Activated CD4-positive, alpha-beta T cell treated with anti-CD3 and anti-CD28 coated beads for 4 hours (primary cell): ENCODE results near the gene CALHM1.
"Not testable (repeated sequence)": the region's sequence is repeated elsewhere in the genome, so short reads cannot be mapped to it uniquely, and the experiment has no call there.

Experiments used
- DNase-seq, 2 donors: peaks; one replicate each; pipeline ENCODE4 v3.0.0-alpha.2; 2020

CALHM1 gene, protein sequence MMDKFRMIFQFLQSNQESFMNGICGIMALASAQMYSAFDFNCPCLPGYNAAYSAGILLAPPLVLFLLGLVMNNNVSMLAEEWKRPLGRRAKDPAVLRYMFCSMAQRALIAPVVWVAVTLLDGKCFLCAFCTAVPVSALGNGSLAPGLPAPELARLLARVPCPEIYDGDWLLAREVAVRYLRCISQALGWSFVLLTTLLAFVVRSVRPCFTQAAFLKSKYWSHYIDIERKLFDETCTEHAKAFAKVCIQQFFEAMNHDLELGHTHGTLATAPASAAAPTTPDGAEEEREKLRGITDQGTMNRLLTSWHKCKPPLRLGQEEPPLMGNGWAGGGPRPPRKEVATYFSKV

DNA sequence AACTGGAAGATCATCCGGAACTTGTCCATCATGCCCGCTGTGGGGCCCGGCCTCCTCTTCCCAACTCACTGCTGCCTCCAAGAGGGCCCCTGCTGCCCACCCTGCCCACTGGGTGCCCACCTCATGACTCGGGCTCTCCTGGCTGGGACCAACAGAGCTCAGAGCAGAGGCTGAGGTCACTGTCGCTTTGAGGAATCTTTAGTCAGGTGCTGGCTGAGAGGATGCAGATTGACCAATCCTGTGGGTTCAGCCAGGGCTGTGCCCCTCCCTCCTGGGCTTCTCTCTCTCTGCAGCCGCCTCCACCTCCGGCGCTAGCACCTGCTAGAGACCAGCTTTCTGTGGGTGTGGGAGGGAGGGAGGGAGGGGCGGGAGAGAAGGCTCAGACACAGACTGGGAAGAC lies at the start of gene CALHM1:
TSS of gene CALHM1 (minus strand) at position 181 of the 400 bp plus-strand sequence. CDS start at position 32, 149 bp downstream.
- no peak for DNase-seq

DNA sequence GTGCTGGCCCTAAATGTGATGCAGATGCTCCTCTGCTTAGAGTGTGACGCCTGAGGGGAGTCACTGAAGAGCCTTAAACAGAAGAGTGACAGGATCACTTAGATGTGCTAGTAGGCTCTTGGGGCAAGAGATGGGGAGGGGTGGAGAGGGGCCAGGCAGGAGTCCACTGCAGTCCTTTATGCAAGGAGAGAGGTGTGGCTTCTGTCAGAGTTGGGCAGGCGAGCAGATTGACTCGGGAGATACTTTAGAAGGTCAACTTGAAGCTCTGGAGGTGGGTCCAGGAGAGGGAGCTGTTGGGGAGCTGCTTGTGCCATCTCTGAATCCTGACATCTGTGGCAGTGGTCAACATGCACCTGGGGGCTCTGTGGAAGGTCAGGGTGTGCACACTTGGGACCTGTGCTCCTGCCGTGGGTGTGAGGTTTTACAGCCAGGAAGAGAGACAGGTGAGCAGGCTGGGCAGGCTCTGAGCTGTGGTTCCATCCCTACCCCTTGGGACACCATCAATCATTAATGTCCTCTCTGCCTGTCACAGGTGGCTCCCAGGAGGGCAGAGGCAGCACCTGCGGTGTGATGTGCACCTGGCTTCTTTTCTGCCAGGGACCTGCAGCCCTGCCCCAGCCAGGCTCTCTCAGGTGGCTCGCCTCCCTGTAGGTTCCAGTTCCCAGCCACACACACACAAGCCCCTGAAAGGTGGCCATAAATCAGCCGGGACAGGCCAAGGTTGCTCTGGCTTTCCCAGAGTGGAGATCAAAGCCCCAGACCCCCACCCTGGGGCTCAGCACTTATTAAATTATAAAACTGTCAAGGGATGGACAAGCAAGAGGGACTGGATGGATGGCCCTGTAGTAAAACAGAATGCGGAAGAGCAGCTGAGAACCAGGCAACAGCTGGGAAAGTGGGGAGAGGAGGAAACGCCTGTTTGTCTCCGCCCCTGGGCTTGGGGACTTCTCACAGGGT lies 48.8 kb upstream of the CALHM1 start:
- DNase-seq, result no peak

DNA sequence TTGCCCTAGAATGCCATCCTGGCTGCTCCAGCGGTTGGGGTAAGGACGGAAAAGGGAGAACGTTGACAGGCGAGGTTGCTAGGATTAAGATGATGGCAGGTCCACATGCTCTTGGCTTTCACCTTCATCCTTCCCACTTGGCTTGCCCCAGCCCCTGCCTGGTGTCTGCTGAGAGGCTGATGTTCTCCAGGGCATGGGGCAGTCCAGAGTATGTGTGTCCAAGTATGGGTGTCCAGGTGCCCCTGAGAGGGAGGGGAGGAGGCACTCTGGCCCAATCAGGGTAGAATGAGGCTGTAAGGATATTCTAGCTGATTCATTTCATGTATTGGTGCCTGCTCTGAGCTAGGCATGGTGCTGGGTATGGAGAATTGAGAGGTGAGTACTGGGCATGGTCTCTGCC lies 47.4 kb upstream of the CALHM1 start:
- DNase-seq, result no peak

DNA sequence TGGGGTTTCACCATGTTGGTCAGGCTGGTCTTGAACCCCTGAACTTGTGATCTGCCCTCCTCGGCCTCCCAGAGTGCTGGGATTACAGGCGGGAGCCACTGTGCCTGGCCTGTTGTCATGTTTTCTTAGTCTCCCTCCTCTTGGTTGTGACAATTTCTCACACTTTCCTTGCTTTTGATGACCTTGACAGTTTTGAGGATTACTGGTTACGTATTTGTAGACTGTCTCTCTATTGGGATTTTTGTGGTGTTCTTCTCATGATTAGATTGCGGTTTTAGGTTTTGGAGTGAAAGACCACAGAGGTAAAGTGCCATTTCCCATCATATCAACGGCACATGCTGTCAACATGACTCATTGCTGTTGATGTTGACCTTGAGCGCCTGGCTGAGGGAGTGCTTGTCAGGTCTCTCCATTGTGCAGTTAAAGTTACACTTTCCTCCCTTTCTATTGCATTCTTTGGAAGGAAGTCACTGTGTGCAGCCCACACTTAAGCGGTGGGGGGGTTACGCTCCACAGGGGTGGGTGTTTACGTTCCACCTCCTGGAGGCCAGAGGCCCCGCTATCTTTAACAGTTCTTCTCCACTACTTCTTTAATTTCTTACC lies 45.6 kb upstream of the CALHM1 start:
- DNase-seq, result peak; percentile 30 to 38

DNA sequence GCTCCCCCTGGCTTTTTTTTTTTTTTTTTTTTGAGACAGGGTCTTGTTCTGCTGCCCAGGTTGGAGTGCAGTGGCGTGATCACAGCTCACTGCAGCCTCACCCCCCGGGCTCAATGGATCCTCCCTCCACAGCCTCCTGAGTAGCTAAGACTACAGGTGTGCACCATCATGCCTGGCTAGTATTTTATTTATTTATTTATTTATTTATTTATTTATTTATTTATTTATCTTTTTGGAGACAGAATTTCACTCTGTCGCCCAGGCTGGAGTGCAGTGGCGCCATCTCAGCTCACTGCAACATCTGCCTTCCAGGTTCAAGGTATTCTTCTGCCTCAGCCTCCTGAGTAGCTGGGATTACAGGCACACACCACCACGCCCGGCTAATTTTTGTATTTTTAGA lies 45.1 kb upstream of the CALHM1 start:
- not testable (repeated sequence) for DNase-seq

DNA sequence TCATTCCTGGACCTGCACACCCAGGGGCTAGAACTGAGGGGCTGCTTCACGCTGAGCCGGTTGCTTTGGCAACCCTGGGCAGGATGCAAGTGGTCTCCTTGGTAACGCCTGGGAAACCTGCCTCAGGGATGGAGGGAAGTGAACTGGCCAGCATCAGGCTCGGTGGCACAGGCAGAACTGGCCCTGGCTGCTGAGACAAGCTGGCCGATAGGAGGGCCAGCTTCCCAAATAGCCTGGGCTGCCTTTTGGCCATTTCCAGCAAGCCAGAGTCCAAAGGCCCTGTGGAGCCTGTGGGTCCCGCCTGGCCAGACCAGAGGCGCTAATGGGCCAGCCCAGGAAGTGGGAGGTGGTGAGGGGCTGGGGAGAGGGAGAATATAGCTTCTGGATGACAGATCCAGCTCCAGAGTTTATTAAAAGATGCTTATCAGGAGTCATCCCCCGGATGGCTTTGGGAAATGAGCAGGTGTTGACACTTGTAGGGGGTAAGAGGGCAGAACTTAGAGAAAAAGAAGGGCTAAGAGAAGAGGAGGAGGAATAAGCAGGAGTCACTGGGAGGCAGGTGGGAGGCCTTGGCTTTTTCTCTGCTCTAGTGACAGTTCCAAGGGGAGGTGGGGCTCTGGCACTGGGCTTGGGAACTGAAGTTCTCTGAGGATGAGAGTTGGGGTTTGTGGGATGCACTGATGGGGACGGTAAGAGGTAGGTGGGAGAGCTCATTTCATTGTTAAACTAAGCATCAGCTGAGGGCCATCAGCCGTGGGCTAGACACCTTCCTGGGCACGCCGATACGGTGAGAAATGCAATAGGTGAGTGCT lies 44.4 kb upstream of the CALHM1 start:
- no peak for DNase-seq

DNA sequence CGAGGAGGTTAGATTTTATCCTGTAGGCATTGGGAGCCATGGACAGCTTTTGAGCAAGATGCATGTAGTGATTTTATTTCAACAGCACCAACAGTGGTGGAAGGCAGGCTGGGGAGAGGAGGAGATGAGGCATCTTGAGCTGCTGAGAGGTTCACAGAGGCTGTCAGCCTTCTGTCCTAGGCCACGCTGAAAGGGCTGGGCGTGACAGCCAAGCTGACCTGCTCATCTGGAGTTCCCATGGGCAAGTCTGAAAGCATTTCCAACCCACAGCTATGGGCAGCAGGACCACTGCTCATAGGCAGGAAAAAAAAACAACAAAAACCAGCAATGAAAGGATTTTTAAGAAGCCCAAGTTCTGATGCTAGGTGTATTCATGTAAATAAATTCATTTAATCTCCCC lies 42.5 kb upstream of the CALHM1 start:
- DNase-seq, result no peak

DNA sequence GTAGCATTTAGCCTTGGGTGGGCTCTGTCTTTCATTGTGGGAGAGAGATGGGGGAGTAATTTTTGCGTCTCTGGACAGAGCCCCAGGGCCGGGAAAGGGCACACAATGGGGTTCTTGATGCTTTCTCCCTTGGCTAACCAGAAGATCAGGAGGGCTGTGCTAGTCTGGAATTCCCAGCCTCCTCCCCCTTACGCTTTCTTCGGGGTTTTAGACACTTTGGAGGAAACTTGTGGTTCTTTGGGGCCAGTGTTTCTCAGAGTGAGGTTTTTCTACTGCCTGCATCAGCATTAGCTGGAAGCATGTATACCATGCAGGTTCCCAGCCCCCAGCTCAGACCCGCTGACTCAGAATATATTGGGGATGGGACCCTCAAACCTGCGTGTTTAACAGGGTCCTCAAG lies 41.8 kb upstream of the CALHM1 start:
- no peak for DNase-seq

DNA sequence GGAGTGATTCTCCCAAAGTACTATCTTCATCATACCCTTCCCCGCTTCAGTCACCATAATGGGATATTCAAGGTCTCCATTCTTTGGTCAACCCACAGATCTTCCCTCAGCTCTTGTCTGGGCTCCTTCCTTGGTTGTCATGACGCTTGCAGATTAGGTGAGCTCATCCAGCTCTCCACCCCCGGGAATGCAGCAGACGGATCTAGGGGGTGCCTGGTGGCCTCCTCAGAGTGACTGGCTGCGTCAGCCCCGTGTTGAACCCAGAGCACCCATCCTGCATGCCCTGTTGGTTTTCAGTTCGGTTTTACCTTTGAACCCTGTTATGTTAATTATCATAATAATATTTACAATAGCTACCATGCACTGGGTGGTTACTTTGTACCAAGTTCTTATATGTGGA lies 41.2 kb upstream of the CALHM1 start:
- DNase-seq, result no peak

DNA sequence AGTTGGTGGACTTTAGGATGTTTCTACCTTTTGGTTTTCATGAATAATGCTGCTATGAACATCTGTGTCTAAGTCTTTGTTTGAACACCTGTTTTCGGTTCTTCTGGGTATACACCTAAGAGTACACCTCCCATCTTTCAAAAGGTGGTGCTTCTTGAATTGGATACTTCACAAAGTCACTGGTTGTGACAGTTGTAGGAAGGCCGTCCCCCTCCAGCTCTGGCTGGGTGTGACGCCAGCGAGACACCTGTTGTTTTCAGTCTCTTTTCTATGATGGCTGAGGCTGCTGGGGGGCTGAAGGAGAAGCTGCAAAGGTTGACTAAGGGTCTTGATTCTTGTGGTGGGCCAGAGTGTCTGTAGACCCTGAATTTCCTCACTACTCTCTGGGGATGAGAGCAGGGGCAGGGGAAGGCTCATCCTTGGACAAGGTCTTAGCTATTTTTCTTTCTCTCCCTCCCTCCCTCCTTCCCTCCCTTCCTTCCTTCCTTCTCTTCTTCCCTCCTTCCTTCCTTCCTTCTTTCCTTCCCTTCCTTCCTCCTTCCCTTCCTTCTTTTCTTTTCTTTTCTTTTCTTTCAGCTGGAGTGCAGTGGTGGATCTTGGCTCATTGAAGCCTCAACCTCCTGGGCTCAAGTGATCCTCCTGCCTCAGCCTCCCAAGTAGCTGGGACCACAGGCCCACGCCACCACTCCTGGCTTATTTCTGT lies 40.4 kb upstream of the CALHM1 start:
- no peak for DNase-seq

DNA sequence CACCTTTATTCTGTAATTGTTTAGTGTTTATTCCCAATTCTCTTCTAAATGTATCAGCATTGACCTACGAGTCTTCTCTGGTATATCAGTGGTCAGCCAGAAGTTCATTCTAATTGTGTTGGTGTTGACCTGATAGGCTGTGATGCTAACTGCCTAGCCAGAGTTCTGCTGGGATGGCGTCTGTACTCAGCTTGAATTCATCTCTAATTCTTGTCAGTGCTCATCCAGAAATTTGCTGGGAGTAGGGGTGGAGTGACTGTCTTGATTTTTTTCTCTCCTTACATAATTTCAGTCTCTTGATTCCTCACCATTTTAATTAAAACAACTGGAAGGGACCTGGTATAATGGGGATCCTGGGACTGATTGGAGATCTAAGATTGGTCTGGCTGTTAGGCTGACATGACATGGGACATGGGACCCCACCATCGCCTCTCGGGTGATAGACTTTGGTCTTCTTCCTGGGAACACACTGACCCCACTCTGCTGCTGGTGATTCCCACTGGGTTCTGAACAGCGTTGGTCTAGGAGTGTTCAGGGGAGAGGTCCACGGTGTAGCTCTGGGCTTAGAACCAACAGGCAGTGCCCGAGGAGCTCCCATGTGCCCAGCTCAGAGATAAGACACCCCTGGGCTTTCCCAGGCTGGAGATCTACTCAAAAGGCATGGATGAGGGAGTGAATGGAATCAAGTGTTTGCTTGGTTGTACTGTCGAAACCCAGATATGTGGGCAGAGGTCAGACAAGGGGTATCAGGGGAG lies 38.6 kb upstream of the CALHM1 start:
- no peak for DNase-seq

DNA sequence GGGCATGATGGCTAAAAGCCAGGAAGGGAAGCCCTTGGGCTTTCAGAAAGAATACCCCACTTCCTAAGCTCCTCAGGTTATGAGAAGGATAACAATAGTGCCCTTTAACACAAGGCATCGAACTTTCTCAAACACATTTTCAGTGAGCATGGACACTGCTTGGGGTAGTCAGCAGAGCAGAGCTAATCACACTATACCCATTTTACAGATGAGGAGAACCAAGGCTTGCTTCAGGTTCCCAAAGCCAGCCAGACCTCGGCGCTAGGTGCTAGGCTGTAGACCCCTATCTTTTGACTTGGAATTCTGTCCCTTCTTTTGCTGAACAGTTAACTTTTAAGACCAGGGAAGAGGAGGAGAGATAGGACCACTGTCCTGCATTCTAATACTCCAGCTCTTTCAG lies 36.6 kb upstream of the CALHM1 start:
- no peak for DNase-seq

DNA sequence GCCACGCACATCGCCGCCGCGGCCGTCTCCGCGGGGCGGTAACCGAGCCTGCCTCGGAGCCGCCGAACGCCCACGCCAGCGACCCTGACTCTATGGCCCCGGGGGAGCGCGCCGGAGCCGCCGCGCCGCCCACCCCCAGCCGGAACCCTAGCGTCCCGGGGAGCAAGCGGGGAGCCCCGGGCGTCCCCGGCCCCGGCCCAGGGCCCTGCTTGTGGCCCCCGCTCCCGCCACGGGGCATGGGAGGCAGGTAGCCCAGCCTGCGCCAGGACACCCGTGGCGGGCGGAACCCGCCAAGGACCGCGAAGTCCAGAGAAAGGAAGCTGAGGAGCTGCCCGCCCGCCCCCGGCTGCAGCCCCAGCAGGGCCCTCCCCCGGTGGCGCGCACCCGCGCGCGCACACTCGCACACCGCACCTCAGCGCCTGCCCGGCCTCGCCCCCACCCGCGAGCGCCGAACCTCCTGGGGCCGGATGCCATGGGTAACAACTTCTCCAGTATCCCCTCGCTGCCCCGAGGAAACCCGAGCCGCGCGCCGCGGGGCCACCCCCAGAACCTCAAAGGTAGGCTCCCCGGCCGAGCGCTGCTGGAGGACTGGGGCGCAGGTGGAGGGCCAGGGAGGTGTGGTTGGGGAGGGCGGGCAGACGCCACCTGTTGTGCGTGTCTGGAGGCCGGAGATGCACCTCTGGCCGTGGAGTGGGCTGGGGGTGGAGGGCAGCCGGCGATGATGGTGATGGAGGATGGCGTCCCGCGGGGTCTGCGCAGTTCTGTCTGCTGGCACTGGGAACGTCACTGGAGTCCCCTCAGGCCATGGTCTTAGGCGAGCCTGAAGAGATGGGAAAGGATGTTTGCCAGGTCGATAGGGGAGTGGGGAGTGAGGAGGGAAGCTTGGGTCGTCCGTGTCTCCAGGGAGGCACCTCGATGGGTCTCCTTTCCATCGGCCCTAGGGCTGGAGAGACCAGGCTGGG lies 35.5 kb upstream of the CALHM1 start:
- peak in 1 of 2 donors; percentile 6 for DNase-seq

DNA sequence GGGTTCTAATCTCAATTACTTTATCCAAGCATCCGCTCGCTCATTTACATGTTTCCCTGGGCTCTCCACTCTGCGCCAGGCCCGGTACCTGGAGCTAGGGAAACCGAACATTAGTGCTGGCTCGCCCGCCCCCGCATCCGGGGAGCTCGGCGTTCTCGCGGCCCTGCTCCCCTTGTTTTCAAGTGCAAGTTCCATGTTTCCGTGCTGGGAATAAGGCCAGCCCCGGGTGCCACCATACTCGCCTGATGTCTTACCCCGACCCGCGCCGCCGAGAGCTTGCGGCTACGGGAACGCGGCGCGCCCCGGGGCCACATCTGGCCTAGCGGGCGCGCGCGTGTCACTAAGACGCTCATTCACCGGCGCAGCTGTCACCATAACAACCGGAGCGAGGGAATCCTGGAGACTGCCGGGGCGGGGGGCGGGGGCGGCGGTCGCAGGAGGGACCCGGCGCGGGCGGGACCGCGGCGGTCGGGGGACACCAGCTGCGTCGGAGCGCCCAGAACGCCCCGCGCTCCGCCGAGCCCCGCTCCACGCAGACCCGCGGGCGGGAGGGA lies 34.7 kb upstream of the CALHM1 start, which contains the start of gene NEURL1:
TSS of gene NEURL1 (plus strand) at position 344 of the 554 bp plus-strand sequence. CDS start 683 bp downstream, outside the sequence.
- peak in 1 of 2 donors; percentile 13 for DNase-seq

DNA sequence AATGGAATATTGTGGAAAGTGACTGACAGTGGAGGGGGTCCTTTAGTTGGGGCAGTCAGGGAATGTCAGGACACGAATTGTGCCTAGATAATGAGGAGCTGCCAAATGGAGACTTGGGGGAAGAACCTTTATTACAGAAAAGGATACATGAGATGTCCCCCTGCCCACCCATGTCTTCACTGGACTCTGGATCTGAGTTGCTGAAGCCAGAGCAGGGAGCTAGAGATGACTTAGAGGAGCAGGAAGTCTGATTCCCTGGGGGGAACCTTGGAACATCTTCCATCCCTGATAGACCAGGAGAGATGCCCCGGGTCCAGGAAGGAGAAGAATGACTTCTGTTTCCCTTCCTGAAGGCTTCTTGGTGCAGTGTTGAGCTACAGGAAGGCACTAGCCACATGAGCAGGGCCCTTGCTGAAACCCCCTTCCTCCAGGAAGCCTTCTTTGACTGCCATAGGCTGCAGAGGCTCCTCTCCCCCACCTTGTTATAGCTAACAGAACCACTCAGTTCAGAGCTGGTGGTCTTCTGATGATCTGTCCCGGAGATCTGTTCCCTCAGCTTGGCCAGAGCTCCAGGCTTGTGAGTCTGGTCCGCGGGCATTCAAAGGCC lies 34.1 kb upstream of the CALHM1 start:
- no peak for DNase-seq

DNA sequence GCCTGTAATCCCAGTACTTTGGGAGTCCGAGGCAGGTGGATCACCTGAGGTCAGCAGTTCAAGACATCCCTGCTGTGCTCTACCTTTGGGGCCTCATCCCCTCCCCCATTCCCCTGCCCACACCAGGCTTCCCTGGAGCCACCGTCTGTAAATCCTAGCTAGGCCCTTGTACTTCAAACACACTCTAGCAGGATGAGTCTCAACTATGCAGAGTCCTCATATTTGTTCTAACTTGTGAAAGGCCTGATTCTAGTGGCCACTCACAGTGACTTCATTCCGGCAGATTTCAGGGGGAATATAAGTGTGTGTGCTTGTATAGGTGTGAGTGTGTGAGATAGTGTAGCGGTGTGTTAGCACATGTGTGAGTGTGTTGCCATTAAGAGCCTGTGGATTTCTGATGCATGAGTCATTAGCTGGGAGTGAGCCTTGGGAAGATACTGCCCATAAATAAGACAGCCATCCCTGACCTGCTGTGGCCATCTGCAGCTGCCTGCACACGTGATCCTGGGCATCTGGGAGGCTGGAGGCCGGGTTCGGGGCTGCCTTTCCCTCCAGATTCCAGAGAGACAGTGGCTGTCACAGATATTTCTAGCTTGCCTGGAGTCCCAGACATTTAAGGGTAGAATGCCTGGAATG lies 33.1 kb upstream of the CALHM1 start:
- DNase-seq, result no peak

DNA sequence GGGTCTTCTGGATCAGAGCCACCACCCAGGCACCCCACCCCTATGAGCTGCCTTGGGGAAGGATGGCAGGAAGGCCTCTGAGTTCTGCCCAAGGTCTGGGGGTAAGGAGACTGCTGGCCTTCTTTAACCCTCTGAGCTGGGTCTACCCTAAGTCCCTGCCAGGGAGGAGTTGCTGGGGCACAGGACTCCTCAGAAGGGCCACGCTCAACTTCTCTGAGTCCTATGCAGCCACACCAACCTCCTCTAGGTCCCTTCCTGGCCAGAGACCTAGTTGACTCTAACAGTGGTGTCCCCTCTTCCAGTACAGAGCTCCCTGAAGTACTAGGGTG lies 32.2 kb upstream of the CALHM1 start:
- no peak for DNase-seq

DNA sequence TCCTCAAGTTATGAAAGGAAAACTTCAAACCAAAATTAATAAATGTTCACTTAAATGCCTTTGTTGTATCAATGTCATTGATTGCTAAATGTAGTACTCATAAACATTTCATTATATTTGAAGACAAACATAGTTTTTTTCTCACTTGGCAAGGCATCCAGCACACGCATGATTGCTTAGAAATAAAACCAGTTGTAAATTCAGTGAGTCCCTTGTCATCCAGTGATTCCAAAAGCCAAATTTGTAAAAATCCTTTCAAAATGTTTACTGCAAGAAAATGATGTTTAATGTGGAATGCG lies 28.7 kb upstream of the CALHM1 start:
- DNase-seq, result no peak
